K562 (cell line): ENCODE data around the gene RASIP1. TPM values are rescaled to one million over a fixed set of nuclear protein-coding genes. Genes with fewer than 3 reads are reported as not detected.

Experiments
- ATAC-seq: fragments of 200-7000 bp; cut with Tn5 transposase; 3 replicates; pipeline ENCODE4 v1.9.1; 2020; ENCODE audit warnings: moderate library complexity
- BruUV-seq: library from RNA; stranded (reverse); fragments of 400-500 nt; replicated peaks from 2 replicates; lab custom pipeline; 2021; lab: Mats Ljungman, UMichigan
- CTCF ChIA-PET: fragments of 300-600 bp; formaldehyde crosslinking; extraction: SDS; loops from one replicate; lab custom pipeline; 2021; ENCODE audit warnings: low intra/inter-chr PET ratio; lab: Yijun Ruan, JAX
- POLR2A ChIA-PET: fragments of 300-600, 350-650 bp; sonication (Branson Sonifier 250); formaldehyde crosslinking; extraction: SDS; loops from one replicate; lab custom pipeline; 2021; ENCODE audit warnings: antibody characterized with exemption, inconsistent platforms; lab: Yijun Ruan, JAX
- DNase-seq, 4 experiments: peaks; one replicate each; pipeline versions ENCODE4 v3.0.0 to v3.0.0-alpha.2; 2011 to 2018; ENCODE audit warnings: low spot score in 3 of 4, mixed read lengths in 3 of 4; ENCODE audit errors: extremely low read depth in 1 of 4
- FAIRE-seq: peaks from 2 replicates; lab custom pipeline; 2011; peaks lifted over from hg19 to GRCh38; lab: Jason Lieb, UNC
- H2AFZ ChIP-seq: 2 replicates; pipeline ENCODE4 v1.6.0; 2011; ENCODE audit warnings: low read depth, low read length, control low read depth, inconsistent platforms
- H3K27ac ChIP-seq: fragments of 200-600 bp; 3 replicates; pipeline ENCODE4 v1.8.0; 2011; ENCODE audit warnings: low read depth, mild to moderate bottlenecking, control low read depth, inconsistent platforms, low read length, moderate library complexity, mixed read lengths; ENCODE audit errors: extremely low read depth
- H3K27me3 ChIP-seq, 2 experiments: fragments of 300-600 bp in 1 of 2; 2 replicates in 1 of 2; 3 replicates in 1 of 2; pipeline versions ENCODE4 v1.6.0 to v1.8.0; 2011; ENCODE audit warnings: inconsistent platforms in 2 of 2, low read length in 2 of 2, mild to moderate bottlenecking in 1 of 2, mixed read lengths in 1 of 2, moderate library complexity in 1 of 2; ENCODE audit not compliant: control insufficient read depth in 2 of 2, insufficient read depth in 2 of 2
- H3K36me3 ChIP-seq: fragments of 300-600 bp; 3 replicates; pipeline ENCODE4 v1.8.0; 2011; ENCODE audit warnings: mild to moderate bottlenecking, low read length, inconsistent platforms; ENCODE audit not compliant: control insufficient read depth, insufficient read depth
- H3K4me1 ChIP-seq, 2 experiments: fragments of 200-600 bp in 1 of 2; replicated peaks in 1 of 2; 2 replicates in 1 of 2; 3 replicates in 1 of 2; pipeline versions ENCODE4 v1.5.1 to v1.8.0; 2011; ENCODE audit warnings: inconsistent platforms in 2 of 2, low read length in 2 of 2, mild to moderate bottlenecking in 1 of 2, mixed read lengths in 1 of 2, moderate library complexity in 1 of 2; ENCODE audit not compliant: control insufficient read depth in 2 of 2, insufficient read depth in 2 of 2
- H3K4me2 ChIP-seq: 2 replicates; pipeline ENCODE4 v1.6.1; 2011; ENCODE audit warnings: low read length, control low read depth, inconsistent platforms, mixed read lengths; ENCODE audit not compliant: insufficient read depth
- H3K4me3 ChIP-seq: fragments of 200-600 bp; sonication (generic), shearing (Covaris generic); 2 replicates; pipeline ENCODE4 v1.5.1; 2016; ENCODE audit warnings: control low read depth, inconsistent platforms
- H3K79me2 ChIP-seq: fragments of 200-600 bp; 3 replicates; pipeline ENCODE4 v1.8.0; 2011; ENCODE audit warnings: low read length, inconsistent platforms; ENCODE audit not compliant: control insufficient read depth, insufficient read depth
- H3K9ac ChIP-seq, 2 experiments: 2 replicates each; pipeline versions ENCODE4 v1.6.0 to v1.6.1; 2011; ENCODE audit warnings: low read depth in 2 of 2, low read length in 2 of 2, control low read depth in 1 of 2, inconsistent platforms in 1 of 2, mild to moderate bottlenecking in 1 of 2, mixed read lengths in 1 of 2; ENCODE audit not compliant: insufficient read depth in 1 of 2
- H3K9me1 ChIP-seq: one replicate; pipeline ENCODE4 v1.6.0; 2011; ENCODE audit warnings: inconsistent platforms, mild to moderate bottlenecking, low read length, moderate library complexity; ENCODE audit not compliant: control insufficient read depth, insufficient read depth
- H3K9me3 ChIP-seq: replicated peaks from 2 replicates; pipeline ENCODE4 v1.5.1; 2011; ENCODE audit warnings: low read depth, low read length, inconsistent platforms; ENCODE audit not compliant: control insufficient read depth, insufficient read depth
- H4K20me1 ChIP-seq: replicated peaks from 2 replicates; pipeline ENCODE4 v1.6.1; 2011; ENCODE audit warnings: low read length, inconsistent platforms, mixed read lengths; ENCODE audit not compliant: control insufficient read depth, insufficient read depth
- BCLAF1 ChIP-seq, 2 experiments: fragments of 450-650 bp in 1 of 2; IDR thresholded peaks; 2 replicates each; pipeline ENCODE4 v1.6.1; 2011 to 2017; ENCODE audit warnings: low read depth in 2 of 2, antibody characterized with exemption in 1 of 2, borderline replicate concordance in 1 of 2, low read length in 1 of 2, mild to moderate bottlenecking in 1 of 2, mixed read lengths in 1 of 2; ENCODE audit not compliant: control insufficient read depth in 1 of 2
- EGR1 ChIP-seq: fragments of 450-650 bp; conservative IDR thresholded peaks from 2 replicates; pipeline ENCODE4 v1.6.1; 2017; ENCODE audit warnings: mild to moderate bottlenecking
- NFE2L1 ChIP-seq: fragments of 450-650 bp; IDR thresholded peaks from 2 replicates; pipeline ENCODE4 v1.6.1; 2016; ENCODE audit warnings: missing genetic modification characterization, low read depth, mild to moderate bottlenecking, missing compliant biosample characterization, moderate library complexity, borderline replicate concordance
- NR2C1 ChIP-seq, 2 experiments: fragments of 450-650 bp; IDR thresholded peaks; 2 replicates each; pipeline ENCODE4 v1.6.1; 2017; ENCODE audit warnings: mild to moderate bottlenecking in 2 of 2, antibody characterized with exemption in 1 of 2, inconsistent platforms in 1 of 2, missing compliant biosample characterization in 1 of 2, missing genetic modification characterization in 1 of 2
- RFX5 ChIP-seq: IDR thresholded peaks from 2 replicates; pipeline ENCODE4 v1.6.1; 2011; ENCODE audit warnings: low read depth, mild to moderate bottlenecking, improper control_type of control experiment, low read length
- SMARCE1 ChIP-seq: fragments of 450-650 bp; IDR thresholded peaks from 2 replicates; pipeline ENCODE4 v1.7.1; 2016; ENCODE audit warnings: mild to moderate bottlenecking
- ZNF3 ChIP-seq: fragments of 250-450 bp; sonication (Bioruptor Pico); IDR thresholded peaks from 2 replicates; pipeline ENCODE4 v1.5.0; 2021; ENCODE audit warnings: mild to moderate bottlenecking, moderate library complexity
- ZNF696 ChIP-seq: fragments of 250-450 bp; sonication (Bioruptor Pico); conservative IDR thresholded peaks from 2 replicates; pipeline ENCODE4 v1.4.0; 2020; ENCODE audit warnings: mild to moderate bottlenecking, moderate library complexity
- WGBS: fragments of 100-300 bp; shearing (Covaris generic); methylation state at CpG from one replicate; pipeline ENCODE4 v1.1.6; 2016; ENCODE audit warnings: low coverage, mixed read lengths; ENCODE audit not compliant: insufficient coverage; ENCODE audit errors: missing lambda C conversion rate; 5-methylcytosine and 5-hydroxymethylcytosine counted together
- in situ Hi-C: fragments of 300-500 bp; cut with MboI; formaldehyde crosslinking; loops from 4 replicates; pipeline ENCODE4 v1.15.0; 2018; ENCODE audit warnings: inconsistent platforms, mixed read lengths
- intact Hi-C: fragments of 100-400 bp; cut with micrococcal nuclease; formaldehyde crosslinking; loops from 2 replicates; pipeline ENCODE4 v1.14.2; 2022
- polyA plus RNA-seq, 8 experiments: library from polyadenylated mRNA; depleted of rRNA in 4 of 8; stranded (reverse) in 5 of 8; unstranded in 3 of 8; fragments of >200 nt; fragmentation: Nextera tagmentation in 2 of 8; fragmentation: Illumina TruSeq in 1 of 8; extraction: Ambion mirVana in 2 of 8; extraction: Trizol in 1 of 8; gene quantifications; 2 replicates each; pipeline versions ENCODE4 v1.2.1 to v1.2.3, GENCODE V29; 2011 to 2014; ENCODE audit warnings: inconsistent platforms in 1 of 8, missing spikeins in 1 of 8
- total RNA-seq, 7 experiments: library from RNA; depleted of rRNA in 6 of 7; stranded (reverse); fragments of >200 nt in 6 of 7; fragmentation: Illumina TruSeq in 2 of 7; extraction: Trizol in 2 of 7; gene quantifications; 2 replicates each; pipeline versions ENCODE4 v1.2.1 to v1.2.3, GENCODE V29; 2011 to 2021; ENCODE audit warnings: low replicate concordance in 1 of 7
- TF ChIP-seq, protein P1 (sequence below): fragments of 200-800 bp; sonication (Bioruptor generic); IDR thresholded peaks from 2 replicates; pipeline ENCODE4 v1.6.1; 2016; ENCODE audit warnings: missing genetic modification characterization, missing compliant biosample characterization
- TF ChIP-seq, protein P2 (sequence below): fragments of 450-650 bp; IDR thresholded peaks from 2 replicates; pipeline ENCODE4 v1.6.1; 2014; ENCODE audit warnings: low read depth, mild to moderate bottlenecking, moderate library complexity, borderline replicate concordance

The RASIP1 gene
- total and polyA plus RNA-seq, 9 of the 15 experiments (the other 6 are each of a cell fraction or from before 2014, with no cell fraction given): 0.20 to 4.7 (median 1.5) TPM

GRCh38 chr19:48746110-48746509 lies 5.7 kb upstream of the RASIP1 start:
- Histone ChIP-seq H3K4me1 (peaks cover 34 to 47% of the 10 kb centered on the region in 2 experiments), H3K36me3 (peaks cover 19% of the 10 kb centered on the region; the same call in 1 of the 3 replicates), H3K9me3 (no peaks in the 10 kb centered on the region), H3K27ac (no peak overlapping the region), H3K4me3 (no peak overlapping the region), H3K27me3 (no peaks in the 10 kb centered on the region), H3K79me2 (peaks cover 22% of the 10 kb centered on the region), H2AFZ (no peak overlapping the region), H3K9me1 (no peaks in the 10 kb centered on the region), H4K20me1 (no peaks in the 10 kb centered on the region), H3K4me2 (no peak overlapping the region), H3K9ac (no peak overlapping the region)
- in situ Hi-C loops (no loop called here), intact Hi-C loops (no loop called here)
- ATAC-seq (no peak), DNase-seq (no peak), FAIRE-seq (no peak)
- no TSS peak for BruUV-seq
- 93% methylated on average over 8 of the region's 8 CpGs for WGBS
- ChIA-PET CTCF (no interaction called here), POLR2A (interaction anchor here (1.0 kb wide), 1 partner anchor 9 kb away, joined by 4 read pairs; the partner anchor contains the start of gene FGF21)
- TF ChIP-seq, protein P1, sequence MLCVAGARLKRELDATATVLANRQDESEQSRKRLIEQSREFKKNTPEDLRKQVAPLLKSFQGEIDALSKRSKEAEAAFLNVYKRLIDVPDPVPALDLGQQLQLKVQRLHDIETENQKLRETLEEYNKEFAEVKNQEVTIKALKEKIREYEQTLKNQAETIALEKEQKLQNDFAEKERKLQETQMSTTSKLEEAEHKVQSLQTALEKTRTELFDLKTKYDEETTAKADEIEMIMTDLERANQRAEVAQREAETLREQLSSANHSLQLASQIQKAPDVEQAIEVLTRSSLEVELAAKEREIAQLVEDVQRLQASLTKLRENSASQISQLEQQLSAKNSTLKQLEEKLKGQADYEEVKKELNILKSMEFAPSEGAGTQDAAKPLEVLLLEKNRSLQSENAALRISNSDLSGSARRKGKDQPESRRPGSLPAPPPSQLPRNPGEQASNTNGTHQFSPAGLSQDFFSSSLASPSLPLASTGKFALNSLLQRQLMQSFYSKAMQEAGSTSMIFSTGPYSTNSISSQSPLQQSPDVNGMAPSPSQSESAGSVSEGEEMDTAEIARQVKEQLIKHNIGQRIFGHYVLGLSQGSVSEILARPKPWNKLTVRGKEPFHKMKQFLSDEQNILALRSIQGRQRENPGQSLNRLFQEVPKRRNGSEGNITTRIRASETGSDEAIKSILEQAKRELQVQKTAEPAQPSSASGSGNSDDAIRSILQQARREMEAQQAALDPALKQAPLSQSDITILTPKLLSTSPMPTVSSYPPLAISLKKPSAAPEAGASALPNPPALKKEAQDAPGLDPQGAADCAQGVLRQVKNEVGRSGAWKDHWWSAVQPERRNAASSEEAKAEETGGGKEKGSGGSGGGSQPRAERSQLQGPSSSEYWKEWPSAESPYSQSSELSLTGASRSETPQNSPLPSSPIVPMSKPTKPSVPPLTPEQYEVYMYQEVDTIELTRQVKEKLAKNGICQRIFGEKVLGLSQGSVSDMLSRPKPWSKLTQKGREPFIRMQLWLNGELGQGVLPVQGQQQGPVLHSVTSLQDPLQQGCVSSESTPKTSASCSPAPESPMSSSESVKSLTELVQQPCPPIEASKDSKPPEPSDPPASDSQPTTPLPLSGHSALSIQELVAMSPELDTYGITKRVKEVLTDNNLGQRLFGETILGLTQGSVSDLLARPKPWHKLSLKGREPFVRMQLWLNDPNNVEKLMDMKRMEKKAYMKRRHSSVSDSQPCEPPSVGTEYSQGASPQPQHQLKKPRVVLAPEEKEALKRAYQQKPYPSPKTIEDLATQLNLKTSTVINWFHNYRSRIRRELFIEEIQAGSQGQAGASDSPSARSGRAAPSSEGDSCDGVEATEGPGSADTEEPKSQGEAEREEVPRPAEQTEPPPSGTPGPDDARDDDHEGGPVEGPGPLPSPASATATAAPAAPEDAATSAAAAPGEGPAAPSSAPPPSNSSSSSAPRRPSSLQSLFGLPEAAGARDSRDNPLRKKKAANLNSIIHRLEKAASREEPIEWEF (CRISPR knock-in tag): no peak
- TF ChIP-seq BCLAF1 (IDR thresholded peaks at IDR 0.05; ENCODE audit: borderline replicate concordance in 1 of 2, control insufficient read depth in 1 of 2, low read depth in 2 of 2, low read length in 1 of 2) (no peak), ZNF696 (CRISPR knock-in tag) (no peak), ZNF3 (CRISPR knock-in tag) (no peak), EGR1 (no peak), SMARCE1 (no peak), NR2C1 (IDR thresholded peaks at IDR 0.05) (no peak), NR2C1 (tag; IDR thresholded peaks at IDR 0.05) (no peak), NFE2L1 (tag) (no peak), RFX5 (no peak)
- TF ChIP-seq, protein P2, sequence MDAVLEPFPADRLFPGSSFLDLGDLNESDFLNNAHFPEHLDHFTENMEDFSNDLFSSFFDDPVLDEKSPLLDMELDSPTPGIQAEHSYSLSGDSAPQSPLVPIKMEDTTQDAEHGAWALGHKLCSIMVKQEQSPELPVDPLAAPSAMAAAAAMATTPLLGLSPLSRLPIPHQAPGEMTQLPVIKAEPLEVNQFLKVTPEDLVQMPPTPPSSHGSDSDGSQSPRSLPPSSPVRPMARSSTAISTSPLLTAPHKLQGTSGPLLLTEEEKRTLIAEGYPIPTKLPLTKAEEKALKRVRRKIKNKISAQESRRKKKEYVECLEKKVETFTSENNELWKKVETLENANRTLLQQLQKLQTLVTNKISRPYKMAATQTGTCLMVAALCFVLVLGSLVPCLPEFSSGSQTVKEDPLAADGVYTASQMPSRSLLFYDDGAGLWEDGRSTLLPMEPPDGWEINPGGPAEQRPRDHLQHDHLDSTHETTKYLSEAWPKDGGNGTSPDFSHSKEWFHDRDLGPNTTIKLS: no peak
